ENCODE measurements around the gene TJAP1.

TJAP1 gene

DNA sequence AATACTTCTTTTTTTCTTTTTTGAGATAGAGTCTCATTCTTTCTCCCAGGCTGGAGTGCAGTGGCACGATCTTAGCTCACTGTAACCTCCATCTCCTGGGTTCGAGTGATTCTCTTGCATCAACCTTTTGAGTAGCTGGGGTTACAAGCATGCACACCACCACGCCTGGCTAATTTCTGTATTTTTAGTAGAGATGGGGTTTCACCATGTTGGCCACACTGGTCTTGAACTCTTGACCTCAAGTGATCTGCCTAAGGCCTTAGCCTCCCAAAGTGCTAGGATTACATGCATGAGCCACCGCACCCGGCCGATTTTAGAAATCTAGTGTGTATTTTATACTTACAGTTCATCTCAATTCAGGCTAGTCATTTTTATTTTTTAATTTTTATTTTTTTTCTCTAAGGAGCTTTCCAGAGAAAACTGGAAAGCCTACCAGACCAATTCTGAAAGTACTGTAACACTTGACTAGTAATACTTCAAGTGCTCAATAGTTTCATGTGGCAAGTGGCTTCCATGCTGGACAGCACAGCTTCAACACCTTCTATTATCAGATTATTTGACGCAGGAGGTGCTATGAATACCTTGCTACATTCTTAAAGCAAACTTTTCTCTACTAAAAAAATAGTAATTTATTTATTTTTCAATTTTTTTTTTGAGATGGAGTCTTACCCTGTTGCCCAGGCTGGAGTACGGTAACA is 64.6 kb downstream of the TJAP1 start:
- no peak for DNase-seq

DNA sequence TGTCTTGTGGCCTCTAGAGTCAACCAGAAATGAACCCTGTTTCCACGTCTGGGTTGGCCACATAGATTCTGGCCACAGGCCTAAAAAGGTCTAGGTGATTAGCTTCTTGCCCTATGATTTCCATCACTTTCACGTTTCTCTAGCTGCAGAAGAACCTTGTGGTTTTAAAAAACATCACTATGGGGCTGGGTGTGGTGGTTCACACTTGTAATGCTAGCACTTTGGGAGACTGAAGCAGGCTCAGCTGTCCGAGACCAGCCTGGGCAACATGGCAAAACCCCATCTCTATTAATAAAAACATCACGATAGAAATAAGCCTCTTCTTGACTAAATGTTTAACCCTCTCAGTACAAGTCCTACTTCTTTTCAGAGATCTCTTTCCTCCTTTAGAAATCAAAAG is 67.1 kb downstream of the TJAP1 start:
- DNase-seq: no peak

DNA sequence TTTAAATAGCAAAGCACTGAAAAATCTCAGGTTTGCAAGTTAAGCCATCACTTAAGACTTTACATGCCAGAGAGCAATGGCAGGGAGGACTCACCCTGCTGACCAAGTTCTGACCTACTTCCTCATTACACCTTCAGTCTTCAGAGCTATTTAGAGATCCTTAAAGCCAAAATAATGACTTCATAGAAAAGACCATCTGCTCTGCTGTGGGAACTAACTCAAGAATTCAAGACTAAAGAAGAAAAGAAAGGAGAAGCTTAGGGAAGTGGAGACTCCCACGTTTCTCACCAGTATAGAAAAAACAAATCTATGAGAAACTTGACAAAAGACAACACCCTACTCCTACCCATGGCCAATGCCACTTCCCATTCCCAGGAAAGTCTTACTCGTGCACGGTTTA is 69.9 kb downstream of the TJAP1 start:
- DNase-seq: no peak
